ENCODE measurements around the gene TSKS.

The TSKS gene

DNA sequence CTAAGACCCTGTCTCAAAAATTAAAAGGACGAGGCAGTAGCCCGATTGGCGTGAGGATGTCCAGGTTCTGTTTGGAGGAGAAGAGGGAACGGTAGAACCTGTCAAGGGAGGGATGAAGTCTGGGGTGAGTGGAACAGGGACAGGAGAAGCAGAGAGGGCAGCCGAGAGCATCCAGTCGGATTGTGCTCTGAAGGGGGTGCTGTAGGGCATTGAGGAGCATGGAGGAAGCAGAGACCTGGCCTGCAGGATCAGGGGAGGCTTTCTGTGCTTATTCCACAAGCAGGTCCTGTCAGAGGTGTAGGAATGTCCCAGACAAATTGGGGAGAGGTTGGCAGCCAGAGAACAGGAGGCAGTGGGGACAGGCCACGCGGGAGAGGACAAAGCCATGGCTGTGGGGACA is 17.8 kb upstream of the TSKS start:
- peaks cover 19% of the 10 kb centered on the region for H3K36me3 Mint-ChIP-seq (ENCODE audit: low read depth)
- H3K4me3 Mint-ChIP-seq = no peak overlapping the region
- ATAC-seq (no peak), DNase-seq (no peak)
- H3K27ac Mint-ChIP-seq = no peak overlapping the region
- H3K9me3 Mint-ChIP-seq = no peaks in the 10 kb centered on the region
- H3K4me1 Mint-ChIP-seq = peaks cover 4% of the 10 kb centered on the region
- no peaks in the 10 kb centered on the region for H3K27me3 Mint-ChIP-seq

GRCh38 chr19:49779731-49780555 is 16.8 kb upstream of the TSKS start:
- ATAC-seq = no peak
- peaks cover 4% of the 10 kb centered on the region for H3K4me1 Mint-ChIP-seq
- H3K27me3 Mint-ChIP-seq = no peaks in the 10 kb centered on the region
- peaks cover 15% of the 10 kb centered on the region for H3K36me3 Mint-ChIP-seq (ENCODE audit: low read depth)
- no peak overlapping the region for H3K27ac Mint-ChIP-seq
- no peaks in the 10 kb centered on the region for H3K9me3 Mint-ChIP-seq
- H3K4me3 Mint-ChIP-seq = no peak overlapping the region
- DNase-seq = no peak

- Mint-ChIP-seq H3K27me3 (no peaks in the 10 kb centered on the region), H3K36me3 (ENCODE audit: low read depth) (no peaks in the 10 kb centered on the region), H3K4me3 (no peak overlapping the region), H3K27ac (peak overlapping the region; percentile 7), H3K9me3 (no peaks in the 10 kb centered on the region), H3K4me1 (peaks cover 4% of the 10 kb centered on the region)
- DNase-seq (no peak), ATAC-seq (no peak)
These were observed 13.3 kb upstream of the TSKS start for GRCh38 chr19:49776371-49776764.

- ATAC-seq (no peak), DNase-seq (no peak)
- H3K27me3 Mint-ChIP-seq = no peaks in the 10 kb centered on the region
- peaks cover 4% of the 10 kb centered on the region for H3K4me1 Mint-ChIP-seq
- no peaks in the 10 kb centered on the region for H3K9me3 Mint-ChIP-seq
- H3K27ac Mint-ChIP-seq = peak overlapping the region; percentile 7
- no peak overlapping the region for H3K4me3 Mint-ChIP-seq
- H3K36me3 Mint-ChIP-seq (ENCODE audit: low read depth) = no peaks in the 10 kb centered on the region
These were observed 12.8 kb upstream of the TSKS start for GRCh38 chr19:49775742-49776370.

DNA sequence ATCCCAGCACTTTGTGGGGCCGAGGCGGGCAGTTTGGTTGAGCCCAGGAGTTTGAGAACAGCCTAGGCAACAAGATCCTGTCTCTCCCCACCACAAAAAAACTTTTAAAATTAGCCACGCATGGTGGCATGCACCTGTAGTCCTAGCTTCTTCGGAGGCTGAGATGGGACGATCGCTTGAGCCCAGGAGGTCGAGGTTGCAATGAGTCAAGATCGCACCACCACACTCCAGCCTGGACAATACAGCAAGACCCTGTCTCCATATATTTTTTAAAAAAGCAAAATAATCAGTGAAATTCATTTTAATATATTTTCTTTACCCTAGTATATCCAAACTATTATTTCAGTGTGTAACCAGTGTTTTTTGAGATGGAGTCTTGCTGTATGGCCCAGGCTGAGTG is 11.9 kb upstream of the TSKS start:
- Mint-ChIP-seq H3K9me3 (no peaks in the 10 kb centered on the region), H3K27ac (no peak overlapping the region), H3K27me3 (no peaks in the 10 kb centered on the region), H3K4me3 (no peak overlapping the region), H3K36me3 (ENCODE audit: low read depth) (no peaks in the 10 kb centered on the region), H3K4me1 (no peaks in the 10 kb centered on the region)
- no peak for ATAC-seq
- DNase-seq = no peak

GRCh38 chr19:49773663-49774350 is 10.7 kb upstream of the TSKS start:
- no peak overlapping the region for H3K27ac Mint-ChIP-seq
- no peak for DNase-seq
- no peak for ATAC-seq
- H3K27me3 Mint-ChIP-seq = no peaks in the 10 kb centered on the region
- H3K36me3 Mint-ChIP-seq (ENCODE audit: low read depth) = no peaks in the 10 kb centered on the region
- H3K4me3 Mint-ChIP-seq = no peak overlapping the region
- H3K4me1 Mint-ChIP-seq = peaks cover 5% of the 10 kb centered on the region
- H3K9me3 Mint-ChIP-seq = no peaks in the 10 kb centered on the region

GRCh38 chr19:49772850-49773432 is 9.8 kb upstream of the TSKS start:
- no peaks in the 10 kb centered on the region for H3K36me3 Mint-ChIP-seq (ENCODE audit: low read depth)
- no peak overlapping the region for H3K27ac Mint-ChIP-seq
- no peak overlapping the region for H3K4me3 Mint-ChIP-seq
- DNase-seq = no peak
- peaks cover 14% of the 10 kb centered on the region for H3K4me1 Mint-ChIP-seq
- ATAC-seq = no peak
- H3K27me3 Mint-ChIP-seq = no peaks in the 10 kb centered on the region
- H3K9me3 Mint-ChIP-seq = no peaks in the 10 kb centered on the region

DNA sequence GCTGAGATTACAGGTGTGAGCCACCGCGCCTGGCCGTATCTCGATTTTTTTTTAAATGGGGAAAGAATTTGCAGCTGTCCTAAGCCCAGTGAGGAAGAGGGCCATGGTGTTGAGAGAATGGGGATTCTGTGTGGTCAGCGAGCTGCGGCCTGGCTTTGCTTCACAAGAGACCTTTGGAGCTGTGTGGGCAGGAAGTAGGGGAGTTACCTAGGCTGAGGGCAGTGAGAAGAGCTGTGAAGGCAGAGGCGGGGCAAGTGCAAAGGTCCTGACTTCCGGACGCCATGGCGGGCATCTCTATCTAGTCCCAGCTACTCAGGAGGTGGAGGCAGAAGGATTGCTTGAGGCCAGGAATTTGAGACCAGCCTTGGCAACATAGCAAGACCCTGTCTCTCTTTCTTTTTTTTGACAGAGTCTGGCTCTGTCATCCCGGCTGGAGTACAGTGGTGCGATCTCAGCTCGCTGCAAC is 8.6 kb upstream of the TSKS start:
- Mint-ChIP-seq H3K4me3 (no peak overlapping the region), H3K4me1 (peaks cover 21% of the 10 kb centered on the region), H3K36me3 (ENCODE audit: low read depth) (no peaks in the 10 kb centered on the region), H3K9me3 (no peaks in the 10 kb centered on the region), H3K27ac (no peak overlapping the region), H3K27me3 (no peaks in the 10 kb centered on the region)
- ATAC-seq (no peak), DNase-seq (no peak)

DNA sequence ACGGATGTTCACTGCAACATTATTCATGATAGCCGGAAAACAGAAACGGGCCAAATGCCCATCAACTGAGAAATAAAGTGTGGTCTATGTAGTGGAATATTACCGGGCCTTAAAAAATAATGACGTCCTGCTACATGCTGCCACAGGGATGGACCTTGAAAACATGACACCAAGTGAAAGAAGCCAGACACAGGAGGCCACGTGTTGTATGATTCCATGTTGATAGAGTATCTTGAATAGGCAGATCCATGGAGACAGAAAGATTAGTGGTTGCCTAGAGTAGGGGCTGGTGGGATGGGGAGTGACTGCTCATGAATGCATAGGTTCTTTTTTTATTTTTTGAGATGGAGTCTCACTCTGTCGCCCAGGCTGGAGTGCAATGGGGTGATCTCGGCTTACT is 7.4 kb upstream of the TSKS start:
- Mint-ChIP-seq H3K9me3 (no peaks in the 10 kb centered on the region), H3K27ac (no peak overlapping the region), H3K36me3 (ENCODE audit: low read depth) (peaks cover 2% of the 10 kb centered on the region), H3K27me3 (peaks cover 3% of the 10 kb centered on the region), H3K4me3 (no peak overlapping the region), H3K4me1 (peaks cover 31% of the 10 kb centered on the region)
- DNase-seq = no peak
- no peak for ATAC-seq

GRCh38 chr19:49767967-49768581 is 5.0 kb upstream of the TSKS start:
- Mint-ChIP-seq H3K4me3 (peak overlapping the region; percentile 93), H3K4me1 (peaks cover 31% of the 10 kb centered on the region), H3K27ac (peak overlapping the region; percentile 81), H3K36me3 (ENCODE audit: low read depth) (peaks cover 2% of the 10 kb centered on the region), H3K27me3 (peaks cover 3% of the 10 kb centered on the region), H3K9me3 (no peaks in the 10 kb centered on the region)
- DNase-seq (no peak), ATAC-seq (no peak)

GRCh38 chr19:49767381-49767780 is 4.3 kb upstream of the TSKS start:
- DNase-seq (no peak), ATAC-seq (no peak)
- Mint-ChIP-seq H3K27ac (peak overlapping the region; percentile 81), H3K9me3 (no peaks in the 10 kb centered on the region), H3K27me3 (peaks cover 3% of the 10 kb centered on the region), H3K36me3 (ENCODE audit: low read depth) (peaks cover 2% of the 10 kb centered on the region), H3K4me3 (peak overlapping the region; percentile 93), H3K4me1 (peaks cover 31% of the 10 kb centered on the region)

DNA sequence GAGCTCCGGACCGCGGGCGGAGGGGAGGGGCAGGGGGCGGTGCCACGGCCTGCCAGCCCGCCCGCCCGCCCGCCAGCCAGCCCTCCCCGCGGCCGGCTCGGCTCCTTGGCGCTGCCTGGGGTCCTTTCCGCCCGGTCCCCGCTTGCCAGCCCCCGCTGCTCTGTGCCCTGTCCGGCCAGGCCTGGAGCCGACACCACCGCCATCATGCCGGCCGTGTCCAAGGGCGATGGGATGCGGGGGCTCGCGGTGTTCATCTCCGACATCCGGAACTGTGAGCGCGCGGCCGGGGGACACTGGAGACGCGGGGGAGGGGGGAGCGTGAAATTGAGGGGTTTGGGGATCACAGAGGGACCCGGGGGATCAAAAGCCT is 3.8 kb upstream of the TSKS start, which contains the start of gene AP2A1:
Gene AP2A1, plus strand, starts transcription at position 72 of the 370 bp plus-strand sequence. Its CDS starts 133 bp downstream, at position 205.
- H3K27me3 Mint-ChIP-seq = peaks cover 3% of the 10 kb centered on the region
- ATAC-seq (no peak), DNase-seq (no peak)
- H3K4me1 Mint-ChIP-seq = peaks cover 31% of the 10 kb centered on the region
- peaks cover 2% of the 10 kb centered on the region for H3K36me3 Mint-ChIP-seq (ENCODE audit: low read depth)
- H3K27ac Mint-ChIP-seq = peak within 1 kb of the TSS; percentile 96
- H3K9me3 Mint-ChIP-seq = no peaks in the 10 kb centered on the region
- peak within 1 kb of the TSS; percentile 93 for H3K4me3 Mint-ChIP-seq

DNA sequence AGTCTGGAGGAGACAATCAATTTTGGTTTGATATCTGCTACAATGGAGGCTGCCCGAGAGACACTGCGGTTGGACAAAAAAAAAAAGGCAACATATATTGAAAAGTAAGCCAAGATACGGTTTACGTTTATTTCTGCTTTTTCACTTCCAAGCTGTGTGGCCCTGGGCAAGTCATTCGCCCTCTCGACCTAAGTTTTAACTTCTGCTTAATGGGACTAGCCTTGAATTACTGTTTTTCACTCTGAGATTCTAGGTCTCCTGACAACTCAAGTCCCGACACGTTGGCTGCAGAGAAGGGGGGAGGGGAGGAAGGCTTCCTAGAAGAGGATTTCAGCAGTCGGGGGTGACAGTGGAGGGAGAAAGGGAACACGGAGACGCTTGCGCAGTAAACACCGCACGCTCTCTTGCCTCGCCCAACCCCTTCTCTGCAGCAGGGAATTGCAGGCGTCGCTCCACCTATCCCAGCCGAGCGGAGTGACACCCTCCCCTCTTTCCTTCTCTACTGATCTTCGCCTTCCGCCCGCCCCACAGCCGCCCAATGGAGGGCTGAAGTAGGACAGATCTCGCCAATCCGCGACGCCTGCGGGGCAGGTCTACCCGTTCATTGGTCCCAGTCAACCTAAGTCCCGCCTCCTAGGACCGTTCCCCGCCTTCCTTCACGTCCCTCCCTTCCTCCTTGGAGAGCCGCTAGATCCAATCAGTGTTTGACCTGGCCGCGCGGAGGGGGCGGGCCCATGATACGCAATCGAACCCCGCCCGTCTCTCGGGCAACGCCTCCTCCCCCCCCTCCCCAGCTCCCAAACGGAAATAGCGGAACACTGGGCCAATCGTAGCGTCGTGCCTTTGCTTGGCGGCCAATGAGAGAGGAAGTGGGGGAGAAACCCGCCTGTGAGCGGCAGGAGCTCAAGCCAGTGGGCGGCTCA is 3.2 kb upstream of the TSKS start:
- peak; percentile 98 for DNase-seq
- Mint-ChIP-seq H3K4me1 (peaks cover 31% of the 10 kb centered on the region), H3K27me3 (peaks cover 3% of the 10 kb centered on the region), H3K4me3 (peak overlapping the region; percentile 93), H3K27ac (peak overlapping the region; percentile 96), H3K9me3 (no peaks in the 10 kb centered on the region), H3K36me3 (ENCODE audit: low read depth) (peaks cover 2% of the 10 kb centered on the region)
- peak; percentile 95 for ATAC-seq
